Measurements from ENCODE around the gene COL18A1.

DNA sequence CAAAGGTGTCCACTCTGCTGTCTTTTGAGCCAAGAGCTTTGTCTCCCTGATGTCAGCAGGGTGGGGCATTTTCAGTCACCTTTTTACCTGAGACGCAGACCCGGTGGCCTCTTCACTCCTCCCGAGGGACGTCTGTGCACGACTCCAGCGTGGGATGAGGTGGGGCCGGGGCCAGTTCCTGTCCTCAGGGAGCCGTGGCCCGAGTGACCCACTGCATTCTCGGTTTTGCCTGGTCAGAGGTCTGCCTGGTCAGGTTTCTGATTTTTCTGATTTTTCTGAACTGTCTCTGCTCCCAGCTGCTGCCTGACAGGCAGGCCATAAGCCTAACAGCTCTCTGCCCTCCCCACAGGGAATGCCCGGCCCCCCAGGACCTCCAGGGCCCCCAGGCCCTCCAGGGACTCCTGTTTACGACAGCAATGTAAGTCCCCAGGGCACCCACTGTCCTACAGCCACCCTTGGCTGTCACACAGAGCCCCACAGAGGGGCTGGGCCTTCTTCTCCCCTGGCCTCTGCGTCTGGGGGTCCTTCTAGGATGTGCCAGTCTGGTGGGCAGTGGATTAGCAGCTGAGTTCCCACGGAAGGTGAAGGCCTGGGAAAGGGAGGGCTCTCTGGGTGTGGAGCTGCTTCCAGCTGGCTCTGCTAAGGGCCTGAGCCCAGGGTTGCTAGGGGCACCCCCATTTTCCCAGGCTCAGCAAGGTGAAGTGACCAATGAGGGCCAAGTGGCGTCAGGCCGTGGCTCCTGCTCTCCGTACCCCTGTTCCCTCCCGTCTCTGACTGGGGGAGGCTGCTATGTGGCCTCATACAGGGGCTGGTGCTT is 91.4 kb downstream of the COL18A1 start:
- TF ChIP-seq, protein P1, sequence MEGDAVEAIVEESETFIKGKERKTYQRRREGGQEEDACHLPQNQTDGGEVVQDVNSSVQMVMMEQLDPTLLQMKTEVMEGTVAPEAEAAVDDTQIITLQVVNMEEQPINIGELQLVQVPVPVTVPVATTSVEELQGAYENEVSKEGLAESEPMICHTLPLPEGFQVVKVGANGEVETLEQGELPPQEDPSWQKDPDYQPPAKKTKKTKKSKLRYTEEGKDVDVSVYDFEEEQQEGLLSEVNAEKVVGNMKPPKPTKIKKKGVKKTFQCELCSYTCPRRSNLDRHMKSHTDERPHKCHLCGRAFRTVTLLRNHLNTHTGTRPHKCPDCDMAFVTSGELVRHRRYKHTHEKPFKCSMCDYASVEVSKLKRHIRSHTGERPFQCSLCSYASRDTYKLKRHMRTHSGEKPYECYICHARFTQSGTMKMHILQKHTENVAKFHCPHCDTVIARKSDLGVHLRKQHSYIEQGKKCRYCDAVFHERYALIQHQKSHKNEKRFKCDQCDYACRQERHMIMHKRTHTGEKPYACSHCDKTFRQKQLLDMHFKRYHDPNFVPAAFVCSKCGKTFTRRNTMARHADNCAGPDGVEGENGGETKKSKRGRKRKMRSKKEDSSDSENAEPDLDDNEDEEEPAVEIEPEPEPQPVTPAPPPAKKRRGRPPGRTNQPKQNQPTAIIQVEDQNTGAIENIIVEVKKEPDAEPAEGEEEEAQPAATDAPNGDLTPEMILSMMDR (IDR thresholded peaks at IDR 0.05; ENCODE audit: low read depth, low read length), result no peak
- TF ChIP-seq, protein P2, sequence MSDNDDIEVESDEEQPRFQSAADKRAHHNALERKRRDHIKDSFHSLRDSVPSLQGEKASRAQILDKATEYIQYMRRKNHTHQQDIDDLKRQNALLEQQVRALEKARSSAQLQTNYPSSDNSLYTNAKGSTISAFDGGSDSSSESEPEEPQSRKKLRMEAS (IDR thresholded peaks at IDR 0.05; ENCODE audit: low read depth, low read length), result no peak
- TF ChIP-seq POLR2A (IDR thresholded peaks at IDR 0.05; ENCODE audit: extremely low read depth, insufficient read length), result no peak

Measured in NB4 (cell line).